ENCODE results near the gene TCEAL7. TPM values are rescaled to one million over a fixed set of nuclear protein-coding genes. Genes with fewer than 3 reads are reported as not detected.

Gene TCEAL7
- total RNA-seq, 1 donor, result 0.27 TPM

- no peak for DNase-seq (ENCODE audit: low read depth in 2 of 3, low spot score in 2 of 3)
Observed at GRCh38 chrX:103363046-103363445, 33.0 kb downstream of the TCEAL7 start.

DNA sequence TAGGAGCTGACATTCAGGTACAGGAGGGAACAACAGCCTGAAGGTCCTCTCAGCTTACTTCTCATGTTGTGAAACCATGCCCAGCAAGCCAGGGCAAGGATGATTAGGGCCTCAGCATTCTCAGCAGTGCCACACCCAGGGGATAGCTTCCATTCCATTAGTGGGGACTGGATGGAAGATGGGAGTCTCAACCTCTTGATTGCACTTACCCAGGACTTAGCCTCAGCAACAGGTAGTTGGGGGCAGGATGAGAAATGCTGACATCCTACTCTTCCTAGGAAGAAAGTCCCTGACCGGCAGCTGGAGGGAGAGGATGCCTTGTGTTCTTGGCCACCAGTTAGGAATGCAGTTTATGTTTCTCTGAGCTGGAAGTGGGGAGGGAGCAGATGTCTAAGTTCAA lies 37.5 kb downstream of the TCEAL7 start:
- DNase-seq (ENCODE audit: low read depth in 2 of 3, low spot score in 2 of 3), result no peak

DNA sequence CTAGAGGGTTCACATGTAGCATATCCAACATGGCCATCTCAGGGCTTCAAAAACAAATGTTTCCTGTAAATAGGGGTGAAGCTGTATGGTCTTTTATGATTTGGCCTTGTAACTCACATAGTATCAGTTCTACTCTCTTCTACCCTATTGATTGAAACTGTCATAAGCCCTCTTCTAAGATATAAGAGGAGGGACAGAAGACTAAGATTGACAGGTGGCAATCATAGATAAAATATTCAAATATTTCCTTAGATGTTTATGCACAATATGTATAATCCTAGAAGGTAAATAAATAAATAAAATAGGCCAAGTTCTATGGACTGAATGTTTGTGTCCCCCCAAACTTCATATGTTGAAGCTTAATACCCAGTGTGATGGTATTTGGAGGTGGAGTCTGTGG lies 39.4 kb downstream of the TCEAL7 start:
- DNase-seq (ENCODE audit: low read depth in 2 of 3, low spot score in 2 of 3), result no peak

- DNase-seq (ENCODE audit: low read depth in 2 of 3, low spot score in 2 of 3), result no peak
Observed at GRCh38 chrX:103372886-103373285, 42.8 kb downstream of the TCEAL7 start.

GRCh38 chrX:103373581-103373980 lies 43.5 kb downstream of the TCEAL7 start:
- no peak for DNase-seq (ENCODE audit: low read depth in 2 of 3, low spot score in 2 of 3)

DNA sequence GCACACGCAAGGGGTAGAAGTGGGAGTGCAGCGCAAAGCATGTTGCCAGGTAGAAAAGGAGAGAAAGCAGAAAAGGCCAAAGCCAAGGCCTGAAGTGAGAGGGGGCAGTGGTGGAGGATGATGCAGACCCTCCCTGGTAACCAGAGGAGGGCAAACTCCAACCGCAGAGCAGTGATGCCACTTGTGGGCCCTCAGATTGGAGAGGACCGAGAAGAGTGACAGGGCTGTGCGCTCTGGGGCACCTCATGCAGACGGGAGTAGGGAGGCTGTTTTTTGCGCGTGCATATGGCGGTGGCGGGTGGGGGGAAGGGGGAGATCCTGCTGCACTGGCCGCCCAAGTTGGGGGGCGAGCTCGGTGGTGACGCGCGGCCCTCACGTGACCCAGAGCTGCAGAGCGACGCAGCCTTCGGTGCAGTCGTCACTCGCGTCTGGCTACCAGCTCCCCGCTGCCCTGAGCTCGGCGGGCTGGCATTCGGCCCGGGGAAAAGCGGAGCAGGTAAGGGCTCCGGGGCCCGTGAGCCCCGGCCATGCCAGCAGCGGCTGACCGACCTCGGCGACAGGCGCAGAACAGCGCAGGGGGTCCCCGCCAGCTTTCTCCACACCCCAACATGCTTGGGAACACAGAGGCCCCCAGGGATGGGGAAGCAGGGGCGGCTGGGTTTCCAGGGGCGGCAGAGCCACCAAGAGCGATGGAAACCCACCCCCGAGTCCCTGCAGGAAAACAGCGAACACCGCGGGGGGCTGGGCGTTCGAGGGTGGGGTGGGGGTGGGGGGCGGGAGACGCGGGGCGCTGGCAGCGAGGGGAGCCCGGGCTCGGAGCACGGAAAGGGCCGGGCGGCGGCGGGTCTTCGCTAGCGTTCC lies 46.3 kb downstream of the TCEAL7 start, which contains the start of gene BEX3:
Gene BEX3 (plus strand): TSS at position 421 of the 861 bp plus-strand sequence. CDS start 984 bp downstream, outside the sequence.
- peak; percentile 6 to 91 (median 81) for DNase-seq (ENCODE audit: low read depth in 2 of 3, low spot score in 2 of 3)

DNA sequence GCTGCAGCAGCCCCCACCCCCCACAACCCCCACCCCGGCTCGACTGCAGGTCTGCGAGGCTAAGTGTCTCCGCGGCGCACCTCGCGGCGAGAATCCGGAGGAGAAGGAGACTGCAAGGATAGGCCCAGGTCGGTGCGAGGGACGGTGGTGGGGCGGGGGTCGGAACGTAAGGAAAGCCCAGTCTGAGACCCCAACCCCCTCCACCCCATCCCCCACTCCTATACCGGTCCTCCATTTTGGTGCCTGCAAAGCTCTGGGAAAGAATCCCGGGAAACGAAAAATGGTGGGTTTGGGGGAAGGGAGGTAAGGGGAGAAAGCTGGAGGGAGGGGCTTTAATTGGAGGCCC lies 46.9 kb downstream of the TCEAL7 start:
- no peak for DNase-seq (ENCODE audit: low read depth in 2 of 3, low spot score in 2 of 3)

- no peak for DNase-seq (ENCODE audit: low read depth in 2 of 3, low spot score in 2 of 3)
Observed at GRCh38 chrX:103378990-103379389, 49.0 kb downstream of the TCEAL7 start.

Small RNAs within 50 kb of the gene (small RNA-seq; reads per million reads assigned to genes)
- not detected for gene Z92846.1

Other genes with a start within 250 kb of the TCEAL7 start
- under 0.01 TPM for gene NXF3, start 237.1 kb upstream of the TCEAL7 start, total RNA-seq
- 19.1 TPM for gene BEX4, start 115.1 kb upstream of the TCEAL7 start, total RNA-seq
- 22.9 TPM for gene TCEAL8, start 75.1 kb upstream of the TCEAL7 start, total RNA-seq
- gene TCEAL5, start 53.5 kb upstream of the TCEAL7 start, total RNA-seq, result 0.27 TPM
- gene BEX2, start 19.2 kb upstream of the TCEAL7 start, total RNA-seq, result 41.7 TPM
- gene TCEAL9, start 26.3 kb downstream of the TCEAL7 start, total RNA-seq, result 4.0 TPM
- gene BEX3, start 46.3 kb downstream of the TCEAL7 start, total RNA-seq, result 61.1 TPM
- 0.27 TPM for gene RAB40A, start 189.2 kb downstream of the TCEAL7 start, total RNA-seq

Data from hematopoietic multipotent progenitor cell (in vitro differentiated cells).